HFF-Myc (cell line): ENCODE results near the gene NELFCD.
A peak's percentile ranks its signal among the peaks of the same experiment; 100 is the strongest.

Source experiments
- DNase-seq: peaks from one replicate; pipeline ENCODE4 v3.0.0-alpha.2; 2011; ENCODE audit warnings: low read depth; ENCODE audit errors: extremely low read depth
- H3K4me3 ChIP-seq: replicated peaks from 2 replicates; pipeline ENCODE4 v1.5.1; 2011; ENCODE audit warnings: low read depth, mild to moderate bottlenecking, control low read depth, low read length
- CTCF ChIP-seq: IDR thresholded peaks from 2 replicates; pipeline ENCODE4 v1.5.1; 2012; ENCODE audit warnings: mild to moderate bottlenecking, low read depth, low read length, control low read depth; ENCODE audit errors: missing control alignments

Gene NELFCD

GRCh38 chr20:58973179-58973578 is 7.9 kb upstream of the NELFCD start:
- no peak overlapping the region for H3K4me3 ChIP-seq
- no peak for DNase-seq
- TF ChIP-seq CTCF = no peak

DNA sequence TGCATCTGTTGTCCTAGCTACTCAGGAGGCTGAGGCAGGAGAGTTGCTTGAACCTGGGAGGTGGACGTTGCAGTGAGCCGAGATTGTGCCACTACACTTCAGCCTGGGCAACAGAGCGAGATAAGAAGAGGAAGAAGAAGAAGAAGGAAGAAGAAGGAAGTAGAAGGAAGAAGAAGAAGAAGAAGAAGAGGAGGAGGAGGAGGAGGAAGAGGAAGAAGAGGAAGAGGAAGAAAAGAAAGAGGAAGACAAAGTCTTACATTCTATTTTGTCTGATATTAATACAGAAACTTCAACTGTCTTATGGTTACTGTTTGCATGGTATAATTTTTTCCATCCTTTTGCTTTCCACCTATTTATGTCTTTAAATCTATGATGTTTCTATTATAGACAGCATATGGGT is 7.2 kb upstream of the NELFCD start:
- TF ChIP-seq CTCF = no peak
- no peak overlapping the region for H3K4me3 ChIP-seq
- no peak for DNase-seq

- no peak for DNase-seq
- no peak for TF ChIP-seq CTCF
- no peak overlapping the region for H3K4me3 ChIP-seq
Measured at GRCh38 chr20:58975353-58975752, 5.7 kb upstream of the NELFCD start.

- DNase-seq = no peak
- H3K4me3 ChIP-seq = no peak overlapping the region
- TF ChIP-seq CTCF = no peak
Measured at GRCh38 chr20:58976061-58976730, 4.9 kb upstream of the NELFCD start.

GRCh38 chr20:58978351-58979190 is 2.5 kb upstream of the NELFCD start:
- no peak overlapping the region for H3K4me3 ChIP-seq
- DNase-seq = no peak

DNA sequence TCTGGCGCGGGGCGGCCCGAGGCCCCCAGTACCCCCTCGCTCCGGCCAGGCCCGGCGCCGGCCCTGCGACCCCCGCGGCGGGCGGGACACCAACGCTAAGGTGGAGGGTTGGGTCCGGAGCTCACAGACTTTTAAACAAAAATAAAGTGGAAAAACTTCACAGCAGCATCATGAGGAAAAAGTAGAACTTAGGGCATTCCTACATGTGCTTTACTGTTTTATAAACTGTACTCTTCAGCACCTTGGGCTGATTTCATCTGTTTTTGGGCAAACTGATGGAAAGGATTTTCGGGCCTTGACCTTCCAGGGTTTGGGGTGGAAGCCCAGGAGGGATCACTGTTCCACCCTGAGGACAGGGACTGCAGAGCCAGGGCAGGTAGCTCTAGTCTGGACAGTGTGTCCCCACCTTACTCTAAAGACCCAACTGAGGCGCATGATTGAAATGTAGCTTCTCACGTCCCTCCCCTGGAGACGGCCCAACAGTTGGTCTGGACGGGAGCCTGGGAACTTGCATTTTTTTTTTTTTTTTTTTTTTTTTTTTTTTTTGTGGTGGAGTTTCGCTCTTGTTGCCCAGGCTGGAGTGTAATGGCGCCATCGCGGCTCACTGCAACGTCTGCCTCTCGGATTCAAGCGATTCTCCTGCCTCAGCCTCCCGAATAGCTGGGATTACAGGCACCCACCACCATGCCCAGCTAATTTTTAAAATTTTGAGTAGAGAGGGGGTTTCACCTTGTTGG is 740 bp downstream of the NELFCD start:
- no peak for TF ChIP-seq CTCF
- H3K4me3 ChIP-seq = peak overlapping the region; percentile 92
- no peak for DNase-seq

More at GRCh38 chr20:58978351-58979190, 2.5 kb upstream of the NELFCD start:
- TF ChIP-seq CTCF = no peak
